K562 (cell line): ENCODE data around the gene MED17. TPM values are rescaled to one million over a fixed set of nuclear protein-coding genes. Genes with fewer than 3 reads are reported as not detected.

ENCODE experiments used
- ATAC-seq: fragments of 200-7000 bp; cut with Tn5 transposase; 3 replicates; pipeline ENCODE4 v1.9.1; 2020; ENCODE audit warnings: moderate library complexity
- BruUV-seq: library from RNA; stranded (reverse); fragments of 400-500 nt; replicated peaks from 2 replicates; lab custom pipeline; 2021; lab: Mats Ljungman, UMichigan
- CTCF ChIA-PET: fragments of 300-600 bp; formaldehyde crosslinking; extraction: SDS; loops from one replicate; lab custom pipeline; 2021; ENCODE audit warnings: low intra/inter-chr PET ratio; lab: Yijun Ruan, JAX
- POLR2A ChIA-PET: fragments of 300-600, 350-650 bp; sonication (Branson Sonifier 250); formaldehyde crosslinking; extraction: SDS; loops from one replicate; lab custom pipeline; 2021; ENCODE audit warnings: antibody characterized with exemption, inconsistent platforms; lab: Yijun Ruan, JAX
- DNase-seq, 4 experiments: peaks; one replicate each; pipeline versions ENCODE4 v3.0.0 to v3.0.0-alpha.2; 2011 to 2018; ENCODE audit warnings: low spot score in 3 of 4, mixed read lengths in 3 of 4; ENCODE audit errors: extremely low read depth in 1 of 4
- FAIRE-seq: peaks from 2 replicates; lab custom pipeline; 2011; peaks lifted over from hg19 to GRCh38; lab: Jason Lieb, UNC
- H2AFZ ChIP-seq: 2 replicates; pipeline ENCODE4 v1.6.0; 2011; ENCODE audit warnings: low read depth, low read length, control low read depth, inconsistent platforms
- H3K27ac ChIP-seq: fragments of 200-600 bp; 3 replicates; pipeline ENCODE4 v1.8.0; 2011; ENCODE audit warnings: low read depth, mild to moderate bottlenecking, control low read depth, inconsistent platforms, low read length, moderate library complexity, mixed read lengths; ENCODE audit errors: extremely low read depth
- H3K27me3 ChIP-seq, 2 experiments: fragments of 300-600 bp in 1 of 2; 2 replicates in 1 of 2; 3 replicates in 1 of 2; pipeline versions ENCODE4 v1.6.0 to v1.8.0; 2011; ENCODE audit warnings: inconsistent platforms in 2 of 2, low read length in 2 of 2, mild to moderate bottlenecking in 1 of 2, mixed read lengths in 1 of 2, moderate library complexity in 1 of 2; ENCODE audit not compliant: control insufficient read depth in 2 of 2, insufficient read depth in 2 of 2
- H3K36me3 ChIP-seq: fragments of 300-600 bp; 3 replicates; pipeline ENCODE4 v1.8.0; 2011; ENCODE audit warnings: mild to moderate bottlenecking, low read length, inconsistent platforms; ENCODE audit not compliant: control insufficient read depth, insufficient read depth
- H3K4me1 ChIP-seq, 2 experiments: fragments of 200-600 bp in 1 of 2; replicated peaks in 1 of 2; 2 replicates in 1 of 2; 3 replicates in 1 of 2; pipeline versions ENCODE4 v1.5.1 to v1.8.0; 2011; ENCODE audit warnings: inconsistent platforms in 2 of 2, low read length in 2 of 2, mild to moderate bottlenecking in 1 of 2, mixed read lengths in 1 of 2, moderate library complexity in 1 of 2; ENCODE audit not compliant: control insufficient read depth in 2 of 2, insufficient read depth in 2 of 2
- H3K4me2 ChIP-seq: 2 replicates; pipeline ENCODE4 v1.6.1; 2011; ENCODE audit warnings: low read length, control low read depth, inconsistent platforms, mixed read lengths; ENCODE audit not compliant: insufficient read depth
- H3K4me3 ChIP-seq: fragments of 200-600 bp; sonication (generic), shearing (Covaris generic); 2 replicates; pipeline ENCODE4 v1.5.1; 2016; ENCODE audit warnings: control low read depth, inconsistent platforms
- H3K79me2 ChIP-seq: fragments of 200-600 bp; 3 replicates; pipeline ENCODE4 v1.8.0; 2011; ENCODE audit warnings: low read length, inconsistent platforms; ENCODE audit not compliant: control insufficient read depth, insufficient read depth
- H3K9ac ChIP-seq, 2 experiments: 2 replicates each; pipeline versions ENCODE4 v1.6.0 to v1.6.1; 2011; ENCODE audit warnings: low read depth in 2 of 2, low read length in 2 of 2, control low read depth in 1 of 2, inconsistent platforms in 1 of 2, mild to moderate bottlenecking in 1 of 2, mixed read lengths in 1 of 2; ENCODE audit not compliant: insufficient read depth in 1 of 2
- H3K9me1 ChIP-seq: one replicate; pipeline ENCODE4 v1.6.0; 2011; ENCODE audit warnings: inconsistent platforms, mild to moderate bottlenecking, low read length, moderate library complexity; ENCODE audit not compliant: control insufficient read depth, insufficient read depth
- H3K9me3 ChIP-seq: replicated peaks from 2 replicates; pipeline ENCODE4 v1.5.1; 2011; ENCODE audit warnings: low read depth, low read length, inconsistent platforms; ENCODE audit not compliant: control insufficient read depth, insufficient read depth
- H4K20me1 ChIP-seq: replicated peaks from 2 replicates; pipeline ENCODE4 v1.6.1; 2011; ENCODE audit warnings: low read length, inconsistent platforms, mixed read lengths; ENCODE audit not compliant: control insufficient read depth, insufficient read depth
- ARID1B ChIP-seq: fragments of 450-650 bp; IDR thresholded peaks from 2 replicates; pipeline ENCODE4 v1.6.1; 2016; ENCODE audit warnings: antibody characterized with exemption, mild to moderate bottlenecking, inconsistent platforms
- ATF3 ChIP-seq, 2 experiments: fragments of 450-650 bp in 1 of 2; sonication (generic) in 1 of 2; formaldehyde crosslinking in 1 of 2; IDR thresholded peaks in 1 of 2; conservative IDR thresholded peaks in 1 of 2; 2 replicates each; pipeline versions ENCODE4 v1.6.1 to v1.8.1; 2016 to 2023; ENCODE audit warnings: mild to moderate bottlenecking in 2 of 2, moderate library complexity in 2 of 2, inconsistent platforms in 1 of 2, missing genetic modification reagents in 1 of 2
- CCNT2 ChIP-seq: IDR thresholded peaks from 2 replicates; pipeline ENCODE4 v1.6.1; 2011; ENCODE audit warnings: borderline replicate concordance, low read depth, mild to moderate bottlenecking, moderate library complexity, mixed read lengths, low read length; ENCODE audit not compliant: insufficient read length; ENCODE audit errors: extremely low read depth
- CEBPG ChIP-seq, 3 experiments: fragments of 200-800 bp in 1 of 3; sonication (Bioruptor generic) in 1 of 3; sonication (generic) in 1 of 3; formaldehyde crosslinking in 1 of 3; IDR thresholded peaks in 2 of 3; conservative IDR thresholded peaks in 1 of 3; 2 replicates each; pipeline versions ENCODE4 v1.6.1 to v1.8.0; 2016 to 2022; ENCODE audit warnings: missing compliant biosample characterization in 2 of 3, missing genetic modification characterization in 2 of 3, mild to moderate bottlenecking in 1 of 3, missing genetic modification reagents in 1 of 3
- DPF2 ChIP-seq: fragments of 450-650 bp; IDR thresholded peaks from 2 replicates; pipeline ENCODE4 v1.6.1; 2016
- GTF2E2 ChIP-seq: fragments of 200-800 bp; sonication (Bioruptor generic); IDR thresholded peaks from 2 replicates; pipeline ENCODE4 v1.6.1; 2016; ENCODE audit warnings: missing genetic modification characterization, missing compliant biosample characterization
- KLF6 ChIP-seq: fragments of 250-450 bp; sonication (Bioruptor Pico); IDR thresholded peaks from 2 replicates; pipeline ENCODE4 v1.4.0; 2020; ENCODE audit warnings: mild to moderate bottlenecking, moderate library complexity, borderline replicate concordance
- MAFF ChIP-seq: IDR thresholded peaks from 2 replicates; pipeline ENCODE4 v1.6.1; 2012; ENCODE audit warnings: low read length, improper control_type of control experiment
- MEIS2 ChIP-seq: fragments of 450-650 bp; IDR thresholded peaks from 2 replicates; pipeline ENCODE4 v1.6.1; 2014; ENCODE audit warnings: mild to moderate bottlenecking; ENCODE audit not compliant: partially characterized antibody
- NFE2 ChIP-seq: IDR thresholded peaks from 2 replicates; pipeline ENCODE4 v1.6.1; 2014; ENCODE audit warnings: antibody characterized with exemption, low read depth
- POLR2AphosphoS2 ChIP-seq: IDR thresholded peaks from 2 replicates; pipeline ENCODE4 v1.6.1; 2012; ENCODE audit warnings: low read length, improper control_type of control experiment
- POLR2G ChIP-seq: fragments of 200-400 bp; formaldehyde crosslinking; IDR thresholded peaks from 2 replicates; pipeline ENCODE4 v1.6.1; 2017; ENCODE audit warnings: low read depth, mild to moderate bottlenecking, antibody characterized with exemption, low read length, moderate library complexity
- PYGO2 ChIP-seq: fragments of 450-650 bp; IDR thresholded peaks from 2 replicates; pipeline ENCODE4 v1.6.1; 2016; ENCODE audit warnings: mild to moderate bottlenecking, missing genetic modification characterization, moderate library complexity, missing compliant biosample characterization
- RBFOX2 ChIP-seq: fragments of 200-400 bp; formaldehyde crosslinking; IDR thresholded peaks from 2 replicates; pipeline ENCODE4 v1.6.1; 2017; ENCODE audit warnings: low read depth, mild to moderate bottlenecking, low read length, moderate library complexity
- SMARCA4 ChIP-seq: fragments of 450-650 bp; IDR thresholded peaks from 2 replicates; pipeline ENCODE4 v1.6.1; 2016
- SMARCE1 ChIP-seq: fragments of 450-650 bp; IDR thresholded peaks from 2 replicates; pipeline ENCODE4 v1.7.1; 2016; ENCODE audit warnings: mild to moderate bottlenecking
- STAT5B ChIP-seq: fragments of 250-450 bp; sonication (Bioruptor Pico); IDR thresholded peaks from 2 replicates; pipeline ENCODE4 v1.8.0; 2021; ENCODE audit warnings: mild to moderate bottlenecking, inconsistent platforms
- ZNF316 ChIP-seq: fragments of 450-650 bp; IDR thresholded peaks from 2 replicates; pipeline ENCODE4 v1.6.1; 2016
- ZNF431 ChIP-seq: sonication (generic); formaldehyde crosslinking; IDR thresholded peaks from 2 replicates; pipeline ENCODE4 v1.8.0; 2022; ENCODE audit warnings: mild to moderate bottlenecking, missing genetic modification reagents
- ZNF436 ChIP-seq: fragments of 250-450, 450-650 bp; sonication (Bioruptor Pico); formaldehyde crosslinking; IDR thresholded peaks from 2 replicates; pipeline ENCODE4 v1.7.0; 2020; ENCODE audit warnings: mild to moderate bottlenecking
- ZNF507 ChIP-seq: conservative IDR thresholded peaks from 2 replicates; pipeline ENCODE4 v1.6.1; 2017; ENCODE audit warnings: missing genetic modification characterization, missing compliant biosample characterization
- WGBS: fragments of 100-300 bp; shearing (Covaris generic); methylation state at CpG from one replicate; pipeline ENCODE4 v1.1.6; 2016; ENCODE audit warnings: low coverage, mixed read lengths; ENCODE audit not compliant: insufficient coverage; ENCODE audit errors: missing lambda C conversion rate; 5-methylcytosine and 5-hydroxymethylcytosine counted together
- in situ Hi-C: fragments of 300-500 bp; cut with MboI; formaldehyde crosslinking; loops from 4 replicates; pipeline ENCODE4 v1.15.0; 2018; ENCODE audit warnings: inconsistent platforms, mixed read lengths
- intact Hi-C: fragments of 100-400 bp; cut with micrococcal nuclease; formaldehyde crosslinking; loops from 2 replicates; pipeline ENCODE4 v1.14.2; 2022
- polyA plus RNA-seq, 8 experiments: library from polyadenylated mRNA; depleted of rRNA in 4 of 8; stranded (reverse) in 5 of 8; unstranded in 3 of 8; fragments of >200 nt; fragmentation: Nextera tagmentation in 2 of 8; fragmentation: Illumina TruSeq in 1 of 8; extraction: Ambion mirVana in 2 of 8; extraction: Trizol in 1 of 8; gene quantifications; 2 replicates each; pipeline versions ENCODE4 v1.2.1 to v1.2.3, GENCODE V29; 2011 to 2014; ENCODE audit warnings: inconsistent platforms in 1 of 8, missing spikeins in 1 of 8
- total RNA-seq, 7 experiments: library from RNA; depleted of rRNA in 6 of 7; stranded (reverse); fragments of >200 nt in 6 of 7; fragmentation: Illumina TruSeq in 2 of 7; extraction: Trizol in 2 of 7; gene quantifications; 2 replicates each; pipeline versions ENCODE4 v1.2.1 to v1.2.3, GENCODE V29; 2011 to 2021; ENCODE audit warnings: low replicate concordance in 1 of 7

MED17 gene
- total and polyA plus RNA-seq, 9 of the 15 experiments (the other 6 are each of a cell fraction or from before 2014, with no cell fraction given), result 6.7 to 34.7 (median 26.8) TPM

GRCh38 chr11:93736129-93736528 lies 48.0 kb upstream of the MED17 start (continued):
- TF ChIP-seq CEBPG (CRISPR knock-in tag; IDR thresholded peaks at IDR 0.05) (no peak), CEBPG (tag; conservative IDR thresholded peaks at IDR 0.05 in 1 of 2, IDR thresholded peaks at IDR 0.05 in 1 of 2) (peak; percentile 26 to 47; a peak in 1 of 4 replicates), ZNF436 (CRISPR knock-in tag) (no peak), PYGO2 (tag) (no peak), CCNT2 (no peak), RBFOX2 (peak; percentile 12), ZNF507 (tag) (no peak), POLR2AphosphoS2 (no peak), GTF2E2 (tag) (no peak), KLF6 (no peak)
- TF ChIP-seq, all 486 proteins: peak for 4

- H3K9me1 ChIP-seq, result no peaks in the 10 kb centered on the region
- no peaks in the 10 kb centered on the region for H3K9me3 ChIP-seq
- H3K4me3 ChIP-seq, result peak overlapping the region; percentile 79
- H2AFZ ChIP-seq, result no peak overlapping the region
- DNase-seq (no peak), ATAC-seq (no peak), FAIRE-seq (no peak)
- in situ Hi-C loops, result no loop called here
- H3K27ac ChIP-seq, result peak overlapping the region; percentile 98
- ChIA-PET POLR2A (interaction anchor here (0.6 to 5.1 kb wide), 7 partner anchors 9 to 46 kb away, joined by 3 to 98 read pairs (median 5); partner anchors contain the start of gene MED17), CTCF (no interaction called here)
- peaks cover 4% of the 10 kb centered on the region for H4K20me1 ChIP-seq
- H3K9ac ChIP-seq, result peak overlapping the region in 1 of 2 experiments; percentile 99; a peak in 3 of 4 replicates
- H3K27me3 ChIP-seq, result no peaks in the 10 kb centered on the region
- peak overlapping the region; percentile 95 for H3K4me2 ChIP-seq
- H3K4me1 ChIP-seq, result peaks cover 3 to 4% of the 10 kb centered on the region in 2 experiments; a peak in 4 of 5 replicates
- peaks cover 75% of the 10 kb centered on the region for H3K36me3 ChIP-seq
- BruUV-seq, result no TSS peak
- H3K79me2 ChIP-seq, result peaks cover 100% of the 10 kb centered on the region
- WGBS, result 4% methylated on average over 6 of the region's 6 CpGs
- intact Hi-C loops, result no loop called here
- TF ChIP-seq ATF3 (IDR thresholded peaks at IDR 0.05), result peak; percentile 54; the same call in 1 of the 2 replicates
- TF ChIP-seq ATF3 (CRISPR knock-in tag; conservative IDR thresholded peaks at IDR 0.05), result no peak
- TF ChIP-seq DPF2, result peak; percentile 52; the same call in 1 of the 2 replicates
- TF ChIP-seq ARID1B, result peak; percentile 37; the same call in 1 of the 2 replicates
- TF ChIP-seq POLR2G, result peak; percentile 28; the same call in 1 of the 2 replicates
- TF ChIP-seq MAFF, result peak; percentile 95
- no peak for TF ChIP-seq STAT5B
- 0 out of 2 replicates have a peak, but pooled peaks have one; percentile 15 for TF ChIP-seq SMARCE1
- peak; percentile 58; the same call in 1 of the 2 replicates for TF ChIP-seq SMARCA4
- TF ChIP-seq MEIS2, result peak; percentile 79
- TF ChIP-seq ZNF431 (CRISPR knock-in tag), result no peak
- peak; percentile 99 for TF ChIP-seq ZNF316
- peak; percentile 89 for TF ChIP-seq NFE2
Observed at GRCh38 chr11:93737904-93738612, 46.0 kb upstream of the MED17 start.
